Muscle layer of colon (tissue), 2 donors: ENCODE data around the gene GSE1.

Experiments
- H3K27ac ChIP-seq: one replicate; pipeline ENCODE4 v1.7.0; 2013; ENCODE audit warnings: low read depth, mild to moderate bottlenecking, low read length, moderate library complexity
- H3K27me3 ChIP-seq, 2 donors: one replicate each; pipeline ENCODE4 v1.7.0; 2013; ENCODE audit warnings: low read length in 2 of 2, mild to moderate bottlenecking in 2 of 2; ENCODE audit not compliant: insufficient read depth in 2 of 2, control insufficient read depth in 1 of 2
- H3K36me3 ChIP-seq: one replicate; pipeline ENCODE4 v1.7.0; 2013; ENCODE audit warnings: mild to moderate bottlenecking, low read length; ENCODE audit not compliant: insufficient read depth
- H3K4me1 ChIP-seq: one replicate; pipeline ENCODE4 v1.7.0; 2013; ENCODE audit warnings: mild to moderate bottlenecking, low read length; ENCODE audit not compliant: insufficient read depth
- H3K4me3 ChIP-seq, 2 donors: one replicate each; pipeline ENCODE4 v1.7.0; 2013; ENCODE audit warnings: low read length in 2 of 2, low read depth in 1 of 2, mild to moderate bottlenecking in 1 of 2, moderate library complexity in 1 of 2
- H3K9ac ChIP-seq: one replicate; pipeline ENCODE4 v1.7.0; 2013; ENCODE audit warnings: low read length
- H3K9me3 ChIP-seq: one replicate; pipeline ENCODE4 v1.7.0; 2013; ENCODE audit warnings: mild to moderate bottlenecking, low read length
- donor health status: abdominal sarcoma.
- donor health status: Adenocarcinoma of cecum.

GSE1 gene

DNA sequence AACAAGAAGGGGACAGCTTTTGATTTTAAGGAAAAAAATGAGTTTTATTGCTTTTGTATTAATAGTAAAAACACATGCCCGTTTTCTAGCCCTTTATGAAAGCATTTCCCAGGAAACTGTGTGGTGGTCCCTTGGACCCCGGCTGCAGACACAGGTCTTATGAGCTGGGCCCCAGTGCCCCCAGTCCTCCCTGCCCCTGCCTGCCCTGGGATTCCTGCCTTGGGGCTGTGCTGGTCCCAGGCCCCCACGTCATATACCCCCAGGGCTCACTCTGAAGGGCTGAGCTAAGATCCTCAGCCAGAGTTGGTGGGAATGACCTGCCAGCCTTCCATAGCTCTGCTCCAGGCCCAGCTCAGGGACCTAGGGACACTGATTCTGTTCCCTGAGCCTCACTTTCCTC, 44.9 kb downstream of the GSE1 start:
- Histone ChIP-seq H3K4me3 (no peak overlapping the region), H3K27me3 (no peaks in the 10 kb centered on the region), H3K4me1 (peaks cover 14% of the 10 kb centered on the region), H3K9ac (no peak overlapping the region), H3K36me3 (peaks cover 73% of the 10 kb centered on the region), H3K27ac (no peak overlapping the region), H3K9me3 (no peaks in the 10 kb centered on the region)

- H3K9me3 ChIP-seq = no peaks in the 10 kb centered on the region
- H3K27ac ChIP-seq = no peak overlapping the region
- H3K27me3 ChIP-seq = no peaks in the 10 kb centered on the region
- no peak overlapping the region for H3K4me3 ChIP-seq
- H3K4me1 ChIP-seq = peaks cover 9% of the 10 kb centered on the region
- peaks cover 80% of the 10 kb centered on the region for H3K36me3 ChIP-seq
- no peak overlapping the region for H3K9ac ChIP-seq
Observed at GRCh38 chr16:85658504-85659326, 45.6 kb downstream of the GSE1 start.

DNA sequence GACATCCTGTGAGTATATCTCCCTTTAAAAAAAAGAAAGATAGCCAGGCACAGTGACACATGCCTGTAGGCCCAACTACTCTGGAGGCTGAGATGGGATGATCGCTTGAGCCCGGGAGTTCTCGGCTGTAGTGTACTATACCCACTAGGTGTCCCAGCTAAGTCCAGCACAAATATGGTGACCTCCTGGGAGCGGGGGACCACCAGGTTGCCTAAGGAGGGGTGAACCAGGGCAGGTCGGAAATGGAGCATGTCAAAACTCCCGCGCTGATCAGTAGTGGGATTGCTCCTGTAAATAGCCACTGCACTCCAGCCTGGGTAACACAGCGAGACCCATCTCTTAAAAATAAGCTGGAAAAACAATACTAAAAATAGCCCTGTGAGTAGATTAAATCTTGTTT, 46.2 kb downstream of the GSE1 start:
- no peak overlapping the region for H3K9ac ChIP-seq
- H3K36me3 ChIP-seq = peaks cover 81% of the 10 kb centered on the region
- peaks cover 9% of the 10 kb centered on the region for H3K4me1 ChIP-seq
- no peaks in the 10 kb centered on the region for H3K27me3 ChIP-seq
- H3K9me3 ChIP-seq = no peaks in the 10 kb centered on the region
- H3K27ac ChIP-seq = no peak overlapping the region
- no peak overlapping the region for H3K4me3 ChIP-seq

- Histone ChIP-seq H3K9ac (no peak overlapping the region), H3K4me3 (no peak overlapping the region), H3K9me3 (no peaks in the 10 kb centered on the region), H3K36me3 (peaks cover 81% of the 10 kb centered on the region), H3K27ac (no peak overlapping the region), H3K4me1 (peaks cover 10% of the 10 kb centered on the region), H3K27me3 (no peaks in the 10 kb centered on the region)
Observed at GRCh38 chr16:85659805-85660511, 46.8 kb downstream of the GSE1 start.

GRCh38 chr16:85660843-85661739, 48.0 kb downstream of the GSE1 start:
- Histone ChIP-seq H3K36me3 (peaks cover 82% of the 10 kb centered on the region), H3K4me1 (peaks cover 10% of the 10 kb centered on the region)

DNA sequence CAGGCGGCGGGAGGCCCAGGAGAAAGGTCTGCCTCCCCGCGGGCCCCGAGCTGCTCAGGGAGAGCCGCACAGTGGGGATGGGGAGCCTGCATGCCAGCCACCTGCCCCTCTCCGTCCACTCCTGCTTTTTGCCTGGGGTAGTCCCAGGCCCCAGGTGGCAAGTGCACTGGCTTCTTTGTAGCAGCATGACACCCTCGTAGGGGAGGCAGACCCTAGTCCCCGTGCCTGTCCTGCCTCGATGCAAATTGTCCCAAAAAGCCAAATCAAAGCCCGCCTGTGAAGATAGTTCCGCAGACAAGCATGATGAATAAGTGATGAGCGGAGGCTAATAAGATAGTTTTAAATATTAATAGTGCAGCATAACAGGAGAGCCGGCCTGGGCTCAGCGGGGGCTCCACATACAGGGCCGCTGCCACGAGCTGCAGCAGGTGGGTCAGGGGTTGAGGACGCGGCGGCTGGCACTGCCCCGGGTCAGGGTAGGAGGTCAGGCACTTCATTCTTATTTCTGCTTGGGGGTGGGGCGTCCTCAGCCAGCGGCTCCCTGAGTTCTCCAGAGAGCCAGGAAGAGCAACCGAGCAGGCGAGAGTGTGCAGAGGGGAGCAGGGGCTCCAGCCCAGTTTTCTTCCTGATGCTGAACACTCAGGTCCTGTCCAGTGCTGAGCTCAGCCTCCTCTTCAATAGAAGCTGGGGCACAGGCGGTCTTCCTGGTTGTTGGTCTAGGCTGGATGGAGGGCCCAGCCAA, 48.8 kb downstream of the GSE1 start:
- Histone ChIP-seq H3K9me3 (no peaks in the 10 kb centered on the region), H3K27ac (no peak overlapping the region), H3K4me1 (peaks cover 10% of the 10 kb centered on the region), H3K4me3 (no peak overlapping the region), H3K36me3 (peaks cover 82% of the 10 kb centered on the region), H3K9ac (no peak overlapping the region), H3K27me3 (no peaks in the 10 kb centered on the region)

More at GRCh38 chr16:85660843-85661739, 48.0 kb downstream of the GSE1 start:
- Histone ChIP-seq H3K9ac (no peak overlapping the region), H3K9me3 (no peaks in the 10 kb centered on the region), H3K4me3 (no peak overlapping the region), H3K27me3 (no peaks in the 10 kb centered on the region), H3K27ac (no peak overlapping the region)

GRCh38 chr16:85662482-85662812, 49.3 kb downstream of the GSE1 start:
- H3K36me3 ChIP-seq = peaks cover 82% of the 10 kb centered on the region

DNA sequence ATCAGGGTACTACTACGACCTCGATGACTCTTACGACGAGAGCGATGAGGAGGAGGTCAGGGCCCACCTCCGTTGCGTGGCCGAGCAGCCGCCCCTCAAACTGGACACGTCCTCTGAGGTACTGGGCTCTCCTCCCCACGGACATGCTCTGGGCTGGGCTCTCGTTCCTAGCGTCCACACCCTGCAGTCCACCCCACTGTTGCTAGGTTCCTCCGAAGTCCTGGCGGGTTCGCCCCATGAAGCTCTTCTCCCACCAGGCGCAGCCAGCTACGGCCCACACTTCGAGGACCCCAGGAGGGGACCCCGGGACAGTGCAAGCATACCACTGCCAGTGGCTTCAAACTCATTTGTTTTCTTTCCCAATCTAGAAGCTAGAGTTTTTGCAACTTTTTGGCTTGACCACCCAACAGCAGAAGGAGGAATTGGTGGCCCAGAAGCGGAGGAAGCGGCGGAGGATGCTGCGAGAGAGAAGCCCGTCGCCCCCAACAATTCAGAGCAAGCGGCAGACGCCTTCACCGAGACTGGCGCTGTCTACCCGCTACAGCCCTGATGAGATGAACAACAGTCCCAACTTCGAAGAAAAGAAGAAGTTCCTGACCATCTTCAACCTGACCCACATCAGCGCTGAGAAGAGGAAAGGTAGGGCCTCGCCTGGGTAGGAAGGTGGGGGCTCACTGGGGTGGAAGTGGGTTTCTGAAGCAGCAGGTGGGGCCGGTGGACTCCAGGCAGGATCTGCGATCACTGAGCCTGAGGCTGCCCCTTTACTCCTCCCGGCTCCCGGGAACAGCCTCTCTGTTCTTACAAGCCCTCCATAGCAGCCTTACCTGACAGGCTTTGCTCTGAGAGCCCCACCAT, 50.1 kb downstream of the GSE1 start:
- Histone ChIP-seq H3K27ac (no peak overlapping the region), H3K9ac (no peak overlapping the region), H3K4me3 (no peak overlapping the region), H3K27me3 (no peaks in the 10 kb centered on the region), H3K9me3 (no peaks in the 10 kb centered on the region), H3K4me1 (peaks cover 10% of the 10 kb centered on the region), H3K36me3 (peaks cover 82% of the 10 kb centered on the region)

More at GRCh38 chr16:85662482-85662812, 49.3 kb downstream of the GSE1 start:
- no peaks in the 10 kb centered on the region for H3K27me3 ChIP-seq
- no peaks in the 10 kb centered on the region for H3K9me3 ChIP-seq
- H3K4me1 ChIP-seq = peaks cover 10% of the 10 kb centered on the region
- H3K27ac ChIP-seq = no peak overlapping the region
- H3K4me3 ChIP-seq = no peak overlapping the region
- no peak overlapping the region for H3K9ac ChIP-seq

GRCh38 chr16:85663891-85664321, 50.8 kb downstream of the GSE1 start:
- Histone ChIP-seq H3K4me3 (no peak overlapping the region), H3K27ac (no peak overlapping the region), H3K4me1 (peaks cover 10% of the 10 kb centered on the region), H3K36me3 (peaks cover 82% of the 10 kb centered on the region), H3K9ac (no peak overlapping the region), H3K9me3 (no peaks in the 10 kb centered on the region), H3K27me3 (no peaks in the 10 kb centered on the region)
